B cell (primary cell): ENCODE results near the gene LAMA1.

Experiments
- EZH2 ChIP-seq: IDR thresholded peaks from 2 replicates; pipeline ENCODE4 v1.6.1; 2012; ENCODE audit warnings: borderline replicate concordance, low read depth, mild to moderate bottlenecking, moderate library complexity, low read length; ENCODE audit not compliant: insufficient read depth, poor library complexity, severe bottlenecking
- TF ChIP-seq, protein P1 (sequence below): fragments of 200-600 bp; IDR thresholded peaks from one replicate; pipeline ENCODE4 v1.8.0; 2022; ENCODE audit warnings: antibody characterized with exemption, mild to moderate bottlenecking

DNA sequence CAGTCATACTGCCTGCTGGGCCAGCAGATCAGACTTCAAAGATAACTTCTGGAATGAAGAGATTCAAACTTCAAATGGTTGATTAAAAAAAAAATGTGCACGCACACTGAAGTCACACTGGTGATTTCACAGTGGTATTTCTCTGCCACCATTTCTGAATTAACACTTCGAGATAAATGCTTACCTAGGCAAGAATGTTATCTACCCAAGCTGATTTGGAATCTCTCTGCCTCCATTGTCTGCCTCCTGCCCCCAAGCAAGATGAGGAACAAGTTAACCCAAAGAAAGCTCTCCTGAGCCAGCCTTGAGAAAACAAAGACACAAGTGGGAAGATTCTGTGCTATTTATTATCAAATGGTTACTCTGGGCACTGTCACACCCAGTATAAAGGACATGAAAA, 6.5 kb downstream of the LAMA1 start:
- TF ChIP-seq EZH2, result no peak
- TF ChIP-seq, protein P1, sequence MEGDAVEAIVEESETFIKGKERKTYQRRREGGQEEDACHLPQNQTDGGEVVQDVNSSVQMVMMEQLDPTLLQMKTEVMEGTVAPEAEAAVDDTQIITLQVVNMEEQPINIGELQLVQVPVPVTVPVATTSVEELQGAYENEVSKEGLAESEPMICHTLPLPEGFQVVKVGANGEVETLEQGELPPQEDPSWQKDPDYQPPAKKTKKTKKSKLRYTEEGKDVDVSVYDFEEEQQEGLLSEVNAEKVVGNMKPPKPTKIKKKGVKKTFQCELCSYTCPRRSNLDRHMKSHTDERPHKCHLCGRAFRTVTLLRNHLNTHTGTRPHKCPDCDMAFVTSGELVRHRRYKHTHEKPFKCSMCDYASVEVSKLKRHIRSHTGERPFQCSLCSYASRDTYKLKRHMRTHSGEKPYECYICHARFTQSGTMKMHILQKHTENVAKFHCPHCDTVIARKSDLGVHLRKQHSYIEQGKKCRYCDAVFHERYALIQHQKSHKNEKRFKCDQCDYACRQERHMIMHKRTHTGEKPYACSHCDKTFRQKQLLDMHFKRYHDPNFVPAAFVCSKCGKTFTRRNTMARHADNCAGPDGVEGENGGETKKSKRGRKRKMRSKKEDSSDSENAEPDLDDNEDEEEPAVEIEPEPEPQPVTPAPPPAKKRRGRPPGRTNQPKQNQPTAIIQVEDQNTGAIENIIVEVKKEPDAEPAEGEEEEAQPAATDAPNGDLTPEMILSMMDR, result no peak
